ENCODE results near the gene RNF121. TPM values are rescaled to one million over a fixed set of nuclear protein-coding genes. Genes with fewer than 3 reads are reported as not detected.

RNF121 gene
- total RNA-seq, 2 donors from 2014 or later, result 17.9 to 24.4 TPM

DNA sequence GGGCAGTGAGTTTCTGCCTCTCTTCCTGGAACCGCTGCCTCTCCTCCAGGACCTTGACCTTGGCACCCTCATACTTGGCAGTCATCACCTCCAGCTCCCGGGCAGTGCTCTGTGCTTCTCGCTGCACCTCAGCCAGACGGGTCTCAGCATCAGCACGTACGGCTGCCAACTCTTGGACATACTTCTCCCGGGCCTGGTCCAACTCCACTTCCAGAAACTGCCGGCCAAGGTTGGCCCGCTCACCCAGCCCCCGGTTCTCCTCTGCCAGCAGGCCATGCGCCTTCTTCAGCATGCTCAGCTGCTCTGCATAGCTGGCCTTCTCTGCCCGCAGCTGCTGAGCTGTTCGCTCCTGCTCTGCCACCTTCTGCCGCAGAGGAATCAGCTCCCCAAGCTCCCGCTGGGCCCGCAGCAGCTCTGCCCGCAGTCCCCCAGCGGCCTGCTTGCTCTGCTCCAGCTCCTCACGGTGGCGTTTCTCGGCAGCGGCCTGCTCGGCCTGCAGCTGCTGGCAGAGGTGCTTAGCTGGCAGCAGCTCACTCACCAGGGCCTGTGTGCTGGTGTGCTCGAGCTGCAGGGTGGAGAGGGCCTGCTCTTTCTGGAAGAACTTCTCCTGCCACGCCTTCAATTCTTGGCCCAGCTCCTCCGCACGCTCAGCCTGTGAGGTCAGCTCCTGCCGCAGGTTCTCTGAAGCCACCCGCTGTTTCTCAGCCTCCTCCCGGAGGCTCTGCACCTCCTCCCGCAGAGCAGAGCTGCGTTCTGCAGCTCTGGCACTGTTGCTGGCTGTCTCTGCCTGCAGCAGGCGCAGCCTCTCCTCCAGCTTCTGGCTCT, 84.3 kb downstream of the RNF121 start:
- Histone ChIP-seq H3K9me3 (no peaks in the 10 kb centered on the region), H3K4me3 (no peak overlapping the region), H3K4me1 (peaks cover 18% of the 10 kb centered on the region), H3K27ac (peak overlapping the region in 2 of 4 donors; percentile 41 to 53), H3K27me3 (no peaks in the 10 kb centered on the region), H3K36me3 (replicated peaks in 1 of 2; ENCODE audit: insufficient read depth in 1 of 2, low read depth in 2 of 2) (peaks cover 37 to 63% of the 10 kb centered on the region in 2 donors)
- intact Hi-C loops (cut with DNase I), result no loop called here
- ATAC-seq (peak; percentile 77), DNase-seq (peak; percentile 59 to 80 (median 71))
- TF ChIP-seq POLR2A (IDR thresholded peaks at IDR 0.05), result no peak
- TF ChIP-seq, protein P1, sequence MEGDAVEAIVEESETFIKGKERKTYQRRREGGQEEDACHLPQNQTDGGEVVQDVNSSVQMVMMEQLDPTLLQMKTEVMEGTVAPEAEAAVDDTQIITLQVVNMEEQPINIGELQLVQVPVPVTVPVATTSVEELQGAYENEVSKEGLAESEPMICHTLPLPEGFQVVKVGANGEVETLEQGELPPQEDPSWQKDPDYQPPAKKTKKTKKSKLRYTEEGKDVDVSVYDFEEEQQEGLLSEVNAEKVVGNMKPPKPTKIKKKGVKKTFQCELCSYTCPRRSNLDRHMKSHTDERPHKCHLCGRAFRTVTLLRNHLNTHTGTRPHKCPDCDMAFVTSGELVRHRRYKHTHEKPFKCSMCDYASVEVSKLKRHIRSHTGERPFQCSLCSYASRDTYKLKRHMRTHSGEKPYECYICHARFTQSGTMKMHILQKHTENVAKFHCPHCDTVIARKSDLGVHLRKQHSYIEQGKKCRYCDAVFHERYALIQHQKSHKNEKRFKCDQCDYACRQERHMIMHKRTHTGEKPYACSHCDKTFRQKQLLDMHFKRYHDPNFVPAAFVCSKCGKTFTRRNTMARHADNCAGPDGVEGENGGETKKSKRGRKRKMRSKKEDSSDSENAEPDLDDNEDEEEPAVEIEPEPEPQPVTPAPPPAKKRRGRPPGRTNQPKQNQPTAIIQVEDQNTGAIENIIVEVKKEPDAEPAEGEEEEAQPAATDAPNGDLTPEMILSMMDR (IDR thresholded peaks at IDR 0.05), result no peak
- 42 to 54% methylated on average over 13 to 33 of the region's 33 CpGs for WGBS, 2 donors

GRCh38 chr11:72013765-72014711, 85.2 kb downstream of the RNF121 start:
- Histone ChIP-seq H3K27me3 (no peaks in the 10 kb centered on the region), H3K36me3 (replicated peaks in 1 of 2; ENCODE audit: insufficient read depth in 1 of 2, low read depth in 2 of 2) (peaks cover 32 to 64% of the 10 kb centered on the region in 2 donors), H3K27ac (no peak overlapping the region), H3K4me3 (no peak overlapping the region), H3K4me1 (peaks cover 18% of the 10 kb centered on the region), H3K9me3 (no peaks in the 10 kb centered on the region)
- DNase-seq, result no peak
- WGBS, 2 donors, result 83 to 93% methylated on average over 35 to 37 of the region's 38 CpGs
- TF ChIP-seq, protein P1 (IDR thresholded peaks at IDR 0.05), result no peak
- no peak for TF ChIP-seq POLR2A (IDR thresholded peaks at IDR 0.05)
- ATAC-seq, result no peak
- intact Hi-C loops (cut with DNase I), result no loop called here

DNA sequence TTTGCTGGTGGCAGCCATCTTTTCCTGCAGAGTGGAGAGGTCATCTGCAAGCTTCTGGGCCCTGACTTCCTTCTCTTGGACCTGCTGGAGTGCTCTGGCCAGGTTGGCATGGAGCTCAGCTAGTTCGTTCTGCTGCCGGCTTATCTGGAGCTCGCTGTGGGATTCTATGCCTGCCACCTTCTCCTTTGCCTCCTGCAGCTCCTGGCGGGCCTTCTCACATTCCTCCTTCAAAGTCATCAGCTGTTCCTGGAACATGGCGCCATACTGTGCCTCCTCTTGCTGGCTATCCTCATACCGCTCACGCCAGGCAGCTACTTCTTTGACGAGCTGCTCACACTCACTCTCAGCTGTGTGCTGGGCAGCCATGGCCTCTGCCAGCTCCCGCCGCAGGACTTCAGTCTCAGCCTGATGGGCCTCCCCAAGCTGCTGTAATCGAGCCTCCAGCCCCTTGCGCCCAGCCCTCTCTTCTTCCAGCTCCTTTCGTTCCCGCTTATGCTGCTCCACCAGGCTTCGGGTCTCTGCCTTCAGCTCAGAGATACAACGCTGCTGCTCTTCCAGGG, 86.0 kb downstream of the RNF121 start:
- Histone ChIP-seq H3K27me3 (no peaks in the 10 kb centered on the region), H3K4me1 (peaks cover 18% of the 10 kb centered on the region), H3K27ac (no peak overlapping the region), H3K4me3 (no peak overlapping the region), H3K36me3 (replicated peaks in 1 of 2; ENCODE audit: insufficient read depth in 1 of 2, low read depth in 2 of 2) (peaks cover 39 to 68% of the 10 kb centered on the region in 2 donors), H3K9me3 (no peaks in the 10 kb centered on the region)
- DNase-seq, result no peak
- ATAC-seq, result no peak
- 87 to 92% methylated on average over 15 to 16 of the region's 16 CpGs for WGBS, 2 donors
- TF ChIP-seq, protein P1 (IDR thresholded peaks at IDR 0.05), result no peak
- TF ChIP-seq POLR2A (IDR thresholded peaks at IDR 0.05), result no peak
- intact Hi-C loops (cut with DNase I), result no loop called here

GRCh38 chr11:72015511-72016061, 86.7 kb downstream of the RNF121 start:
- no peak for TF ChIP-seq POLR2A (IDR thresholded peaks at IDR 0.05)
- TF ChIP-seq, protein P1 (IDR thresholded peaks at IDR 0.05), result no peak
- DNase-seq (no peak), ATAC-seq (no peak)
- Histone ChIP-seq H3K9me3 (no peaks in the 10 kb centered on the region), H3K27me3 (no peaks in the 10 kb centered on the region), H3K27ac (no peak overlapping the region), H3K4me3 (no peak overlapping the region), H3K4me1 (peaks cover 18% of the 10 kb centered on the region), H3K36me3 (replicated peaks in 1 of 2; ENCODE audit: insufficient read depth in 1 of 2, low read depth in 2 of 2) (peaks cover 43 to 72% of the 10 kb centered on the region in 2 donors)
- 93% methylated on average over 4 to 10 of the region's 10 CpGs for WGBS, 2 donors
- intact Hi-C loops (cut with DNase I), result no loop called here
